ENCODE data around the gene FPR3. TPM values are rescaled to one million over a fixed set of nuclear protein-coding genes. Genes with fewer than 3 reads are reported as not detected.

The FPR3 gene
- total and polyA plus RNA-seq, 2 experiments from 2014 or later = not detected

DNA sequence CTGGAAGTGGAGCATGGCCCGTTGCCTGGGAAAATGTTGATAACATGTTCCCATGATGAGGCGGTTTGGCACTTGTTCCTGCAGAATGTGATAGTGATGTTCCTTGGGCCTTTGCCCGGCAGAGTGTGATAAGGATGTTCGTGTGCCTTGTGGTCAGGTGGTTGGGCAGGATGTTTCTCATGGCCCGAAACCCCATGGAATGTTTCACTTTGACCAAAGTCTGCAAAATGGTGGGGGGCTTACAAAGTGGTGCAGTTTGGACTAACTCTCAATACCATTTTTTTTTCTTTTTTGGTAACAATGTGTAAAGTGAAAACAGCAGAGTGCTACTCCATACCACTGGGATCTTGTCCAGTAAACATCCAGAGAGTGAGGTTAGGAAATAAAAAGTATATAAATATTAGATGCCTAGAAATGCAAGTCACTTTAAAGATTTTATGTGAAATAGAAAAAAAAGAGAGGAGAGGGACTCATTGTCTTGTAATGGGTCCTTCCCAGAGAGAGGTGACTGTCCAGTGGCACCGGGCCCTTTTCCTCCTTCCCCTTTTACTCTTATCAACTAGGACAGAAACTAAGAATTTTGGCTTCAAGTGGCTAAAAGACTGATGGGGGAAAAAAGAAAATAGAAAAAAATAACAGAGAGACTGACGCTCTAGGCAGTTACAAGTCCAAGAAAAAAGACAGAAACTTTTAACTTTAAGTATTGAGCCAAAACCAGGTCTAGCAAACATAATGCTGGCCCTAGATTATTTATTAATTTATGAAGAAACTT is 5.7 kb downstream of the FPR3 start:
- H4K20me1 ChIP-seq (replicated peaks; ENCODE audit: insufficient read depth) = no peaks in the 10 kb centered on the region
- Mint-ChIP-seq H3K4me1 (no peaks in the 10 kb centered on the region), H3K27me3 (ENCODE audit: insufficient read depth, low read depth, poor library complexity) (peaks cover 9% of the 10 kb centered on the region), H3K27ac (no peak overlapping the region), H3K36me3 (ENCODE audit: low read depth) (peaks cover 23% of the 10 kb centered on the region), H3K4me3 (no peak overlapping the region), H3K9me3 (peaks cover 71% of the 10 kb centered on the region)
- H3K79me2 ChIP-seq (replicated peaks; ENCODE audit: insufficient read depth) = no peaks in the 10 kb centered on the region
- peaks cover 5% of the 10 kb centered on the region; the same call in 1 of the 2 replicates for H3K9me2 ChIP-seq (ENCODE audit: insufficient read depth)
- no peak overlapping the region for H3K4me3 ChIP-seq
- DNase-seq (ENCODE audit: low spot score) (no peak), ATAC-seq (no peak)
- H3K36me3 ChIP-seq (ENCODE audit: insufficient read depth) = no peaks in the 10 kb centered on the region
- H3K4me1 ChIP-seq (ENCODE audit: insufficient read depth) = no peaks in the 10 kb centered on the region
- H3K27me3 ChIP-seq (ENCODE audit: insufficient read depth) = no peaks in the 10 kb centered on the region
- no peak overlapping the region for H3K27ac ChIP-seq (ENCODE audit: low read depth)
- no peak overlapping the region for H2AFZ ChIP-seq
- TF ChIP-seq, protein P1, sequence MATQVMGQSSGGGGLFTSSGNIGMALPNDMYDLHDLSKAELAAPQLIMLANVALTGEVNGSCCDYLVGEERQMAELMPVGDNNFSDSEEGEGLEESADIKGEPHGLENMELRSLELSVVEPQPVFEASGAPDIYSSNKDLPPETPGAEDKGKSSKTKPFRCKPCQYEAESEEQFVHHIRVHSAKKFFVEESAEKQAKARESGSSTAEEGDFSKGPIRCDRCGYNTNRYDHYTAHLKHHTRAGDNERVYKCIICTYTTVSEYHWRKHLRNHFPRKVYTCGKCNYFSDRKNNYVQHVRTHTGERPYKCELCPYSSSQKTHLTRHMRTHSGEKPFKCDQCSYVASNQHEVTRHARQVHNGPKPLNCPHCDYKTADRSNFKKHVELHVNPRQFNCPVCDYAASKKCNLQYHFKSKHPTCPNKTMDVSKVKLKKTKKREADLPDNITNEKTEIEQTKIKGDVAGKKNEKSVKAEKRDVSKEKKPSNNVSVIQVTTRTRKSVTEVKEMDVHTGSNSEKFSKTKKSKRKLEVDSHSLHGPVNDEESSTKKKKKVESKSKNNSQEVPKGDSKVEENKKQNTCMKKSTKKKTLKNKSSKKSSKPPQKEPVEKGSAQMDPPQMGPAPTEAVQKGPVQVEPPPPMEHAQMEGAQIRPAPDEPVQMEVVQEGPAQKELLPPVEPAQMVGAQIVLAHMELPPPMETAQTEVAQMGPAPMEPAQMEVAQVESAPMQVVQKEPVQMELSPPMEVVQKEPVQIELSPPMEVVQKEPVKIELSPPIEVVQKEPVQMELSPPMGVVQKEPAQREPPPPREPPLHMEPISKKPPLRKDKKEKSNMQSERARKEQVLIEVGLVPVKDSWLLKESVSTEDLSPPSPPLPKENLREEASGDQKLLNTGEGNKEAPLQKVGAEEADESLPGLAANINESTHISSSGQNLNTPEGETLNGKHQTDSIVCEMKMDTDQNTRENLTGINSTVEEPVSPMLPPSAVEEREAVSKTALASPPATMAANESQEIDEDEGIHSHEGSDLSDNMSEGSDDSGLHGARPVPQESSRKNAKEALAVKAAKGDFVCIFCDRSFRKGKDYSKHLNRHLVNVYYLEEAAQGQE (IDR thresholded peaks at IDR 0.05; ENCODE audit: unreplicated experiment) = no peak
- TF ChIP-seq, protein P2, sequence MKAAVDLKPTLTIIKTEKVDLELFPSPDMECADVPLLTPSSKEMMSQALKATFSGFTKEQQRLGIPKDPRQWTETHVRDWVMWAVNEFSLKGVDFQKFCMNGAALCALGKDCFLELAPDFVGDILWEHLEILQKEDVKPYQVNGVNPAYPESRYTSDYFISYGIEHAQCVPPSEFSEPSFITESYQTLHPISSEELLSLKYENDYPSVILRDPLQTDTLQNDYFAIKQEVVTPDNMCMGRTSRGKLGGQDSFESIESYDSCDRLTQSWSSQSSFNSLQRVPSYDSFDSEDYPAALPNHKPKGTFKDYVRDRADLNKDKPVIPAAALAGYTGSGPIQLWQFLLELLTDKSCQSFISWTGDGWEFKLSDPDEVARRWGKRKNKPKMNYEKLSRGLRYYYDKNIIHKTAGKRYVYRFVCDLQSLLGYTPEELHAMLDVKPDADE (IDR thresholded peaks at IDR 0.05) = no peak
- no peak for TF ChIP-seq JUNB (IDR thresholded peaks at IDR 0.05; ENCODE audit: unreplicated experiment)
- TF ChIP-seq EZH2phosphoT487 (IDR thresholded peaks at IDR 0.05; ENCODE audit: unreplicated experiment) = no peak
- no peak for TF ChIP-seq POLR2AphosphoS5 (IDR thresholded peaks at IDR 0.05; ENCODE audit: low read depth)
- TF ChIP-seq, protein P3, sequence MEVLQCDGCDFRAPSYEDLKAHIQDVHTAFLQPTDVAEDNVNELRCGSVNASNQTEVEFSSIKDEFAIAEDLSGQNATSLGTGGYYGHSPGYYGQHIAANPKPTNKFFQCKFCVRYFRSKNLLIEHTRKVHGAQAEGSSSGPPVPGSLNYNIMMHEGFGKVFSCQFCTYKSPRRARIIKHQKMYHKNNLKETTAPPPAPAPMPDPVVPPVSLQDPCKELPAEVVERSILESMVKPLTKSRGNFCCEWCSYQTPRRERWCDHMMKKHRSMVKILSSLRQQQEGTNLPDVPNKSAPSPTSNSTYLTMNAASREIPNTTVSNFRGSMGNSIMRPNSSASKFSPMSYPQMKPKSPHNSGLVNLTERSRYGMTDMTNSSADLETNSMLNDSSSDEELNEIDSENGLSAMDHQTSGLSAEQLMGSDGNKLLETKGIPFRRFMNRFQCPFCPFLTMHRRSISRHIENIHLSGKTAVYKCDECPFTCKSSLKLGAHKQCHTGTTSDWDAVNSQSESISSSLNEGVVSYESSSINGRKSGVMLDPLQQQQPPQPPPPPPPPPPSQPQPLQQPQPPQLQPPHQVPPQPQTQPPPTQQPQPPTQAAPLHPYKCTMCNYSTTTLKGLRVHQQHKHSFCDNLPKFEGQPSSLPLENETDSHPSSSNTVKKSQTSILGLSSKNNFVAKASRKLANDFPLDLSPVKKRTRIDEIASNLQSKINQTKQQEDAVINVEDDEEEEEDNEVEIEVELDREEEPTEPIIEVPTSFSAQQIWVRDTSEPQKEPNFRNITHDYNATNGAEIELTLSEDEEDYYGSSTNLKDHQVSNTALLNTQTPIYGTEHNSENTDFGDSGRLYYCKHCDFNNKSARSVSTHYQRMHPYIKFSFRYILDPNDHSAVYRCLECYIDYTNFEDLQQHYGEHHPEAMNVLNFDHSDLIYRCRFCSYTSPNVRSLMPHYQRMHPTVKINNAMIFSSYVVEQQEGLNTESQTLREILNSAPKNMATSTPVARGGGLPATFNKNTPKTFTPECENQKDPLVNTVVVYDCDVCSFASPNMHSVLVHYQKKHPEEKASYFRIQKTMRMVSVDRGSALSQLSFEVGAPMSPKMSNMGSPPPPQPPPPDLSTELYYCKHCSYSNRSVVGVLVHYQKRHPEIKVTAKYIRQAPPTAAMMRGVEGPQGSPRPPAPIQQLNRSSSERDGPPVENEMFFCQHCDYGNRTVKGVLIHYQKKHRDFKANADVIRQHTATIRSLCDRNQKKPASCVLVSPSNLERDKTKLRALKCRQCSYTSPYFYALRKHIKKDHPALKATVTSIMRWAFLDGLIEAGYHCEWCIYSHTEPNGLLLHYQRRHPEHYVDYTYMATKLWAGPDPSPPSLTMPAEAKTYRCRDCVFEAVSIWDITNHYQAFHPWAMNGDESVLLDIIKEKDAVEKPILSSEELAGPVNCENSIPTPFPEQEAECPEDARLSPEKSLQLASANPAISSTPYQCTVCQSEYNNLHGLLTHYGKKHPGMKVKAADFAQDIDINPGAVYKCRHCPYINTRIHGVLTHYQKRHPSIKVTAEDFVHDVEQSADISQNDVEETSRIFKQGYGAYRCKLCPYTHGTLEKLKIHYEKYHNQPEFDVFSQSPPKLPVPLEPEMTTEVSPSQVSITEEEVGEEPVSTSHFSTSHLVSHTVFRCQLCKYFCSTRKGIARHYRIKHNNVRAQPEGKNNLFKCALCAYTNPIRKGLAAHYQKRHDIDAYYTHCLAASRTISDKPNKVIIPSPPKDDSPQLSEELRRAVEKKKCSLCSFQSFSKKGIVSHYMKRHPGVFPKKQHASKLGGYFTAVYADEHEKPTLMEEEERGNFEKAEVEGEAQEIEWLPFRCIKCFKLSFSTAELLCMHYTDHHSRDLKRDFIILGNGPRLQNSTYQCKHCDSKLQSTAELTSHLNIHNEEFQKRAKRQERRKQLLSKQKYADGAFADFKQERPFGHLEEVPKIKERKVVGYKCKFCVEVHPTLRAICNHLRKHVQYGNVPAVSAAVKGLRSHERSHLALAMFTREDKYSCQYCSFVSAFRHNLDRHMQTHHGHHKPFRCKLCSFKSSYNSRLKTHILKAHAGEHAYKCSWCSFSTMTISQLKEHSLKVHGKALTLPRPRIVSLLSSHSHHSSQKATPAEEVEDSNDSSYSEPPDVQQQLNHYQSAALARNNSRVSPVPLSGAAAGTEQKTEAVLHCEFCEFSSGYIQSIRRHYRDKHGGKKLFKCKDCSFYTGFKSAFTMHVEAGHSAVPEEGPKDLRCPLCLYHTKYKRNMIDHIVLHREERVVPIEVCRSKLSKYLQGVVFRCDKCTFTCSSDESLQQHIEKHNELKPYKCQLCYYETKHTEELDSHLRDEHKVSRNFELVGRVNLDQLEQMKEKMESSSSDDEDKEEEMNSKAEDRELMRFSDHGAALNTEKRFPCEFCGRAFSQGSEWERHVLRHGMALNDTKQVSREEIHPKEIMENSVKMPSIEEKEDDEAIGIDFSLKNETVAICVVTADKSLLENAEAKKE (CRISPR knock-in tag; IDR thresholded peaks at IDR 0.05) = no peak
- no peak overlapping the region for H3K4me2 ChIP-seq
- H3F3A ChIP-seq (replicated peaks; ENCODE audit: low read depth) = no peaks in the 10 kb centered on the region

Data from GM23338 (cell line).